GM12878 (cell line): ENCODE measurements around the gene CLEC4G. TPM values are rescaled to one million over a fixed set of nuclear protein-coding genes. Genes with fewer than 3 reads are reported as not detected.

ENCODE experiments used
- ATAC-seq: fragments of 200-7000 bp; cut with Tn5 transposase; 3 replicates; pipeline ENCODE4 v1.9.1; 2020; ENCODE audit warnings: mild to moderate bottlenecking, moderate library complexity
- BruUV-seq: library from RNA; stranded (reverse); fragments of 400-500 nt; replicated peaks from 2 replicates; lab custom pipeline; 2021; lab: Mats Ljungman, UMichigan
- CTCF ChIA-PET: fragments of 300-600 bp; sonication (Branson Sonifier 250); formaldehyde crosslinking; extraction: SDS; loops from one replicate; lab custom pipeline; 2021; ENCODE audit warnings: inconsistent platforms; lab: Yijun Ruan, JAX
- POLR2A ChIA-PET: fragments of 350-600 bp; formaldehyde crosslinking; extraction: SDS; loops from one replicate; lab custom pipeline; 2021; ENCODE audit warnings: inconsistent platforms; lab: Charles Lee
- RAD21 ChIA-PET: fragments of 300-600 bp; sonication (Branson Sonifier 250); formaldehyde crosslinking; loops from one replicate; lab custom pipeline; 2023; ENCODE audit warnings: antibody characterized with exemption; ENCODE audit not compliant: unreplicated experiment; lab: Charles Lee
- SMC1A ChIA-PET: fragments of 300-600 bp; sonication (Branson Sonifier 250); formaldehyde crosslinking; loops from one replicate; lab custom pipeline; 2023; ENCODE audit not compliant: unreplicated experiment, uncharacterized antibody; lab: Charles Lee
- DNase-seq: peaks from one replicate; pipeline ENCODE4 v3.0.0-alpha.2; 2011; ENCODE audit warnings: low read depth, low spot score
- FAIRE-seq: peaks from 3 replicates; lab custom pipeline; 2011; peaks lifted over from hg19 to GRCh38; lab: Jason Lieb, UNC
- H2AFZ ChIP-seq: 2 replicates; pipeline ENCODE4 v1.6.0; 2011; ENCODE audit warnings: low read depth, low read length, control low read depth; ENCODE audit not compliant: control insufficient read depth
- H3K27ac ChIP-seq: 2 replicates; pipeline ENCODE4 v1.5.1; 2011; ENCODE audit warnings: control low read depth; ENCODE audit not compliant: control insufficient read depth, insufficient read depth
- H3K27me3 ChIP-seq, 2 experiments: replicated peaks in 1 of 2; 2 replicates each; pipeline versions ENCODE4 v1.6.0 to v1.6.1; 2011; ENCODE audit warnings: low read length in 1 of 2; ENCODE audit not compliant: control insufficient read depth in 2 of 2, insufficient read depth in 2 of 2
- H3K36me3 ChIP-seq, 2 experiments: 2 replicates each; pipeline ENCODE4 v1.5.1; 2011; ENCODE audit warnings: low read length in 1 of 2; ENCODE audit not compliant: control insufficient read depth in 2 of 2, insufficient read depth in 2 of 2
- H3K4me1 ChIP-seq: 2 replicates; pipeline ENCODE4 v1.6.1; 2011; ENCODE audit warnings: mild to moderate bottlenecking, low read length, moderate library complexity, mixed read lengths; ENCODE audit not compliant: control insufficient read depth, insufficient read depth
- H3K4me2 ChIP-seq: 2 replicates; pipeline ENCODE4 v1.6.0; 2011; ENCODE audit warnings: control low read depth; ENCODE audit not compliant: control insufficient read depth, insufficient read depth
- H3K4me3 ChIP-seq: fragments of 200-600 bp; sonication (generic); 2 replicates; pipeline ENCODE4 v1.5.1; 2016
- H3K79me2 ChIP-seq: 2 replicates; pipeline ENCODE4 v1.6.0; 2011; ENCODE audit warnings: low read length; ENCODE audit not compliant: control insufficient read depth, insufficient read depth
- H3K9ac ChIP-seq: 2 replicates; pipeline ENCODE4 v1.8.0; 2011; ENCODE audit warnings: low read length, control low read depth, mixed read lengths; ENCODE audit not compliant: control insufficient read depth, insufficient read depth
- H3K9me3 ChIP-seq: replicated peaks from 3 replicates; pipeline ENCODE4 v1.5.1; 2011; ENCODE audit warnings: mild to moderate bottlenecking, low read length; ENCODE audit not compliant: control insufficient read depth, insufficient read depth
- H4K20me1 ChIP-seq: 2 replicates; pipeline ENCODE4 v1.6.0; 2011; ENCODE audit not compliant: control insufficient read depth, insufficient read depth
- BHLHE40 ChIP-seq, 2 experiments: fragments of 450-650 bp in 1 of 2; IDR thresholded peaks; 2 replicates each; pipeline ENCODE4 v1.6.1; 2011 to 2017; ENCODE audit warnings: low read depth in 2 of 2, borderline replicate concordance in 1 of 2, improper control_type of control experiment in 1 of 2, low read length in 1 of 2, mild to moderate bottlenecking in 1 of 2
- HCFC1 ChIP-seq: fragments of 150-350 bp; IDR thresholded peaks from 2 replicates; pipeline ENCODE4 v1.6.1; 2014; ENCODE audit warnings: low read length
- HDAC6 ChIP-seq: fragments of 200-600 bp; sonication (generic); IDR thresholded peaks from one replicate; pipeline ENCODE4 v1.8.0; 2017; ENCODE audit warnings: antibody characterized with exemption; ENCODE audit not compliant: unreplicated experiment
- NFYB ChIP-seq: IDR thresholded peaks from 2 replicates; pipeline ENCODE4 v1.6.1; 2011; ENCODE audit warnings: low read depth, mild to moderate bottlenecking, low read length, improper control_type of control experiment, moderate library complexity; ENCODE audit not compliant: insufficient read depth
- NR2F1 ChIP-seq: fragments of 450-650 bp; conservative IDR thresholded peaks from 2 replicates; pipeline ENCODE4 v1.6.1; 2017; ENCODE audit warnings: mild to moderate bottlenecking
- POLR2AphosphoS5 ChIP-seq: IDR thresholded peaks from 2 replicates; pipeline ENCODE4 v1.6.1; 2011; ENCODE audit warnings: mild to moderate bottlenecking, low read length, inconsistent platforms
- RB1 ChIP-seq: fragments of 450-650 bp; formaldehyde crosslinking; IDR thresholded peaks from 2 replicates; pipeline ENCODE4 v1.6.1; 2017; ENCODE audit warnings: mild to moderate bottlenecking, borderline replicate concordance
- RELA ChIP-seq: fragments of 450-650 bp; IDR thresholded peaks from 2 replicates; pipeline ENCODE4 v1.8.0; 2014; ENCODE audit warnings: borderline replicate concordance; ENCODE audit not compliant: partially characterized antibody
- RUNX3 ChIP-seq: IDR thresholded peaks from 2 replicates; pipeline ENCODE4 v1.6.1; 2012; ENCODE audit warnings: low read length, inconsistent platforms
- SMARCA5 ChIP-seq: fragments of 450-650 bp; IDR thresholded peaks from 2 replicates; pipeline ENCODE4 v1.6.1; 2017; ENCODE audit warnings: mild to moderate bottlenecking
- SPI1 ChIP-seq: IDR thresholded peaks from 2 replicates; pipeline ENCODE4 v1.6.1; 2011; ENCODE audit warnings: low read depth, mild to moderate bottlenecking, low read length, moderate library complexity, borderline replicate concordance; ENCODE audit not compliant: insufficient read depth
- SREBF2 ChIP-seq: IDR thresholded peaks from 2 replicates; pipeline ENCODE4 v1.6.1; 2012; ENCODE audit warnings: mild to moderate bottlenecking, low read length
- ZNF207 ChIP-seq: fragments of 450-650 bp; IDR thresholded peaks from 2 replicates; pipeline ENCODE4 v1.6.1; 2014; ENCODE audit warnings: antibody characterized with exemption, mild to moderate bottlenecking, borderline replicate concordance
- ZNF217 ChIP-seq: fragments of 450-650 bp; IDR thresholded peaks from 2 replicates; pipeline ENCODE4 v1.6.1; 2017; ENCODE audit warnings: antibody characterized with exemption, mild to moderate bottlenecking
- ZNF274 ChIP-seq: IDR thresholded peaks from one replicate; pipeline ENCODE4 v1.8.0; 2011; ENCODE audit not compliant: insufficient read length, insufficient read depth
- WGBS: methylation state at CpG from one replicate; pipeline ENCODE4 v1.1.6; 2016; ENCODE audit warnings: low lambda C conversion rate; ENCODE audit not compliant: insufficient replicate concordance, insufficient coverage; ENCODE audit errors: missing lambda C conversion rate; 5-methylcytosine and 5-hydroxymethylcytosine counted together
- in situ Hi-C: fragments of 300-500 bp; cut with MboI; formaldehyde crosslinking; loops from 9 replicates; pipeline ENCODE4 v1.14.3; 2018; ENCODE audit warnings: mixed read lengths
- intact Hi-C: fragments of 100-400 bp; cut with micrococcal nuclease; formaldehyde crosslinking; loops from one replicate; pipeline ENCODE4 v1.14.2; 2022; ENCODE audit not compliant: unreplicated experiment
- polyA plus RNA-seq, 11 experiments: library from polyadenylated mRNA; depleted of rRNA in 4 of 11; unstranded in 6 of 11; stranded (reverse) in 5 of 11; fragments of >200 nt; fragmentation: Nextera tagmentation in 4 of 11; fragmentation: Illumina TruSeq in 1 of 11; extraction: Ambion mirVana in 4 of 11; extraction: Trizol in 1 of 11; gene quantifications; 1 replicate in 1 of 11; 2 replicates in 10 of 11; pipeline versions ENCODE4 v1.2.1 to v1.2.3, GENCODE V29; 2011 to 2016; ENCODE audit warnings: inconsistent platforms in 2 of 11, missing spikeins in 2 of 11, low read depth in 1 of 11
- total RNA-seq, 4 experiments: library from RNA; depleted of rRNA in 3 of 4; stranded (reverse); fragments of >200 nt in 3 of 4; fragmentation: Illumina TruSeq in 1 of 4; extraction: Trizol in 1 of 4; gene quantifications; 2 replicates each; pipeline versions ENCODE4 v1.2.1 to v1.2.3, GENCODE V29; 2013 to 2021
- TF ChIP-seq, protein P1 (sequence below): fragments of 450-650 bp; IDR thresholded peaks from 2 replicates; pipeline ENCODE4 v1.6.1; 2016; ENCODE audit warnings: mild to moderate bottlenecking
- TF ChIP-seq, protein P2 (sequence below): fragments of 450-650 bp; IDR thresholded peaks from 2 replicates; pipeline ENCODE4 v1.6.1; 2014; ENCODE audit warnings: mild to moderate bottlenecking

CLEC4G gene
- total and polyA plus RNA-seq, 10 of the 15 experiments (the other 5 are each of a cell fraction or from before 2014, with no cell fraction given), result 0.04 TPM; not detected in 9

DNA sequence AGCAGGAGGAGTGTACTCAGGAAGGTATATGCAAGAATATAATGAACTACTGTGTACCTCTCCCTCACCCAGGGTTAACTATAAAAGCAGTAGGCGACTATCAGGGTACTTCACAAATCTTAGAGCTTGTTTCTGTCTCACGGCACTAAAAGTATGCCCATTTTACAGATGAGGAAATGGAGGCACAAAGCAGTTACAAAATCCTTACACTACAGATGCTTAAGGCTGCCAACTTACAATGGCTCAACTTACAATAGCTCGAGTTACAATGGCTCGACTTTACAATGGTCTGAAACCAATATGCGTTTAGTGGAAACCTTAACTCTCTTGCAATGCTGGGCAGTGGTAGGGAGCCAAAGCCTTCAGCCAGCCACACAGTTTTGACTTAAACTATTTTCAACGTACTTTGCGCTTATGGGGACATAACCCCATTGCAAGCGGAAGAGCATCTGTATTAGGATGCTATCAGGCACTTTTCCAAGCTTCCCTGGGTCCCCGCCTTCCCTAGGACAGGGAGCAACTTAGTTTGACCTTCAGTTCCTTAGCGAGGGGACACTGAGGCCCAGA, 34.1 kb downstream of the CLEC4G start:
- DNase-seq (no peak), FAIRE-seq (no peak), ATAC-seq (no peak)
- Histone ChIP-seq H3K4me1 (peaks cover 41% of the 10 kb centered on the region), H3K9me3 (peaks cover 3% of the 10 kb centered on the region; the same call in 1 of the 3 replicates), H3K27me3 (no peaks in the 10 kb centered on the region), H3K4me2 (peak overlapping the region; percentile 97), H3K4me3 (peak overlapping the region; percentile 100), H2AFZ (no peak overlapping the region), H3K36me3 (peaks cover 7 to 21% of the 10 kb centered on the region in 2 experiments; a peak in 3 of 4 replicates), H4K20me1 (no peaks in the 10 kb centered on the region), H3K79me2 (peaks cover 81% of the 10 kb centered on the region), H3K9ac (peak overlapping the region; percentile 88), H3K27ac (peak overlapping the region; percentile 94)
- RAD21 ChIA-PET, result interaction anchor here (0.9 to 2.9 kb wide), 9 partner anchors 8 to 515 kb away, joined by 3 to 19 read pairs (median 4); partner anchors contain the start of gene TRAPPC5
- POLR2A ChIA-PET, result interaction anchor here (0.5 to 2.0 kb wide), 5 partner anchors 9 to 318 kb away, joined by 3 to 10 read pairs (median 3); partner anchors contain the start of gene TRAPPC5
- 85% methylated on average over 10 of the region's 10 CpGs for WGBS
- BruUV-seq, result no TSS peak
- SMC1A ChIA-PET, result interaction anchor here (1.0 to 5.5 kb wide), 5 partner anchors 7 to 27 kb away, joined by 3 to 26 read pairs (median 4); partner anchors contain the start of gene TRAPPC5
- in situ Hi-C loops, result no loop called here
- CTCF ChIA-PET, result interaction anchor here (0.6 to 5.0 kb wide), 5 partner anchors 8 to 102 kb away, joined by 3 to 32 read pairs (median 4); partner anchors contain the start of gene TRAPPC5
- no peak for TF ChIP-seq RB1
- TF ChIP-seq, protein P1, sequence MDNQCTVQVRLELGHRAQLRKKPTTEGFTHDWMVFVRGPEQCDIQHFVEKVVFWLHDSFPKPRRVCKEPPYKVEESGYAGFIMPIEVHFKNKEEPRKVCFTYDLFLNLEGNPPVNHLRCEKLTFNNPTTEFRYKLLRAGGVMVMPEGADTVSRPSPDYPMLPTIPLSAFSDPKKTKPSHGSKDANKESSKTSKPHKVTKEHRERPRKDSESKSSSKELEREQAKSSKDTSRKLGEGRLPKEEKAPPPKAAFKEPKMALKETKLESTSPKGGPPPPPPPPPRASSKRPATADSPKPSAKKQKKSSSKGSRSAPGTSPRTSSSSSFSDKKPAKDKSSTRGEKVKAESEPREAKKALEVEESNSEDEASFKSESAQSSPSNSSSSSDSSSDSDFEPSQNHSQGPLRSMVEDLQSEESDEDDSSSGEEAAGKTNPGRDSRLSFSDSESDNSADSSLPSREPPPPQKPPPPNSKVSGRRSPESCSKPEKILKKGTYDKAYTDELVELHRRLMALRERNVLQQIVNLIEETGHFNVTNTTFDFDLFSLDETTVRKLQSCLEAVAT, result peak; percentile 91
- no peak for TF ChIP-seq BHLHE40 (IDR thresholded peaks at IDR 0.05; ENCODE audit: borderline replicate concordance in 1 of 2, low read depth in 2 of 2, low read length in 1 of 2)
- no peak for TF ChIP-seq NR2F1
- no peak for TF ChIP-seq HCFC1
- TF ChIP-seq ZNF217, result peak; percentile 73; the same call in 1 of the 2 replicates
- 0 out of 2 replicates have a peak, but pooled peaks have one; percentile 14 for TF ChIP-seq RUNX3
- TF ChIP-seq POLR2AphosphoS5, result 0 out of 2 replicates have a peak, but pooled peaks have one; percentile 35
- TF ChIP-seq SREBF2, result no peak
- no peak for TF ChIP-seq SPI1
- no peak for TF ChIP-seq RELA
- TF ChIP-seq, protein P2, sequence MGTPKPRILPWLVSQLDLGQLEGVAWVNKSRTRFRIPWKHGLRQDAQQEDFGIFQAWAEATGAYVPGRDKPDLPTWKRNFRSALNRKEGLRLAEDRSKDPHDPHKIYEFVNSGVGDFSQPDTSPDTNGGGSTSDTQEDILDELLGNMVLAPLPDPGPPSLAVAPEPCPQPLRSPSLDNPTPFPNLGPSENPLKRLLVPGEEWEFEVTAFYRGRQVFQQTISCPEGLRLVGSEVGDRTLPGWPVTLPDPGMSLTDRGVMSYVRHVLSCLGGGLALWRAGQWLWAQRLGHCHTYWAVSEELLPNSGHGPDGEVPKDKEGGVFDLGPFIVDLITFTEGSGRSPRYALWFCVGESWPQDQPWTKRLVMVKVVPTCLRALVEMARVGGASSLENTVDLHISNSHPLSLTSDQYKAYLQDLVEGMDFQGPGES, result no peak
- no peak for TF ChIP-seq HDAC6
- no peak for TF ChIP-seq ZNF274
- 0 out of 2 replicates have a peak, but pooled peaks have one; percentile 36 for TF ChIP-seq SMARCA5
- no peak for TF ChIP-seq NFYB
- no peak for TF ChIP-seq ZNF207
- intact Hi-C loops, result no loop called here
